HS-27A (cell line): ENCODE measurements around the gene GTPBP4.
"Not testable (repeated sequence)": the region's sequence is repeated elsewhere in the genome, so short reads cannot be mapped to it uniquely, and the experiment has no call there.

Source experiments
- DNase-seq: peaks from one replicate; pipeline ENCODE4 v3.0.0-alpha.2; 2012; ENCODE audit warnings: low read depth, missing footprints

GTPBP4 gene

DNA sequence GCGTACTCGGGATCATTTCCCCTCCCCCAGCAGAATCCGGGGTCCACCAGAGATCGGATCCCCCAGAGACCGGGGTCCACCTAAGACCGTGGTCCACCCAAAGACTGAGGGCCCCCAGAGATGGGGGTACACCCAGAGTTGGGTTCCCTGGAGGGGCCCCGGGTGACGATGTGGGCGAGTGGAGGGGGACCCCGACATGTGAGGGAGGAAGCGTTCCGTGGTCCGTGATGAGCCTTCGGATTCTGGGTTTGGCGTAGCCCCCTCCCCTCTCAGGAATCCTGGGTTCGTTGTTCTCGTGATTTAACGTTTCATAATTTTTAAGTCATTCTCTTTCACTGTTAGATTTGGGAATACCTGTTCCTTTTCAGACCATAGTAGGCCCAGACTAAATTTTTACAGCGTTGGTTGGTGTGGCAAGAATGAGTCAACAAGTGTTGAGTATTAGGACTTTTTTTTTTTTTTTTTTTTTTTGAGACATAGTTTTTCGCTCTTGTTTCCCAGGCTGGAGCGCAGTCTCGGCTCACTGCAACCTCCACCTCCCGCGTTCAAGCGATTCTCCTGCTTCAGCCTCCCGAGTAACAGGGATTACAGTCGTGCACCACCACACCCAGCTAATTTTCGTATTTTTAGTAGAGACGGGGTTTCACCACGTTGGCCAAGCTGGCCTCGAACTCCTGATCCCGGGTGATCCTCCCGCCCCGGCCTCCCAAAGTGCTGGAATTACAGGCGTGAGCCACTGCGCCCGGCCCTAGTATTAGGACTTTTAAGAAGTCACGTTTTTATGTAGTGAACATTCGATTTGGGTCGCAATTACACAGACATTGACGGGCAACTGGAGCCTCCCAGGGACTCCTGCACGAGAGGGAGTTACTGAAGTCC lies 672 bp downstream of the GTPBP4 start:
- no peak for DNase-seq

DNA sequence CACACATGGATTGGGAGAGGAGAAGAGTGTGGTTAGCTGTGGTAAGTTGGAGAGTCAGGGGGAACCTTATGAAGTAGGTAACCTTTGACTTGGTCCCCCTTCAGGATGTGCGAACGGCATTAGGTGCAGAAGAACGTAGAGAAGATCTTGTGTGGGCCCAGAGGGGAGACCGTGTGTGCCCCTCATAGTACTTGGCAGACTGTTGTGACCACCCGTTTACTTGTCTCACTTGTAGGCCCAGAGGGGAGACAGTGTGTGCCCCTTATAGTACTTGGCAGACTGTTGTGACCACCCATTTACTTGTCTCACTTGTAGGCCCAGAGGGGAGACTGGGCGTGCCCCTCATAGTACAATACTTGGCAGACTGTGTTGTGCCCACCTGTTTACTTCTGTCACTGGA lies 2.6 kb downstream of the GTPBP4 start:
- DNase-seq: no peak

DNA sequence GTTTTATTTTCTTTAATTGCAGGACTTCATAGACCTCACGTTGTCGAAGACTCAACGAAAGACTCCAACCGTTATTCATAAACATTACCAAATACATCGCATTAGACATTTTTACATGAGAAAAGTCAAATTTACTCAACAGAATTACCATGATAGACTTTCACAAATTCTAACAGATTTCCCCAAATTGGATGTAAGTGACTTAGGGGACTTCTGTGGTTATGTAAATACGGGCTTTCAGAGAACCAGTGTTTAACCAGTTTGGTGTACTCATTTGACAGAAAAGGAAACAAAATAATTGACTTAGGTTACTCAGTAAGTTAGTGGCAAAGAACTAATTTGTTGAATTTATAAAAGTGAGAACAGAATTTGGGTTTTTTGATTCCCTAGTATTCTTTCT lies 4.2 kb downstream of the GTPBP4 start:
- DNase-seq: no peak

DNA sequence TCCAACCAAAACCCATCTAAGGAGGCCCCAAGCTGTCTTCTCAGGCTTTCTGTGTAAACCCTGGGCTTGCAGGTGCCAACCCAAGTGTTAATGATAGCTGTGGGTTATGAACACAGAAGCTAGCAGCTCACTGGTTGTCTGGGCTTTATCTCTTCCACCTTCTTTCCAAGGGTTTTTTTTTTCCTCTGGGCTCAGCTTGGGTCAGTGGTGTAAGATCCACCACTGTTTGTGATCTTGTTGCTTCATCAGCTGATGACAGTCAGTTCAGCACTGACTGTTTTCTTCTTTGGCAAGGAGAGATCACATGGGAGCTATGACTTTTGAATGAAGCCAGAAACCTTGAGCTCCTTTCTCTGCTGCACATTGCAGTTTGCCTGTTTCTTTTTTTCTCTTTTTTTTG lies 4.6 kb downstream of the GTPBP4 start:
- DNase-seq: no peak

DNA sequence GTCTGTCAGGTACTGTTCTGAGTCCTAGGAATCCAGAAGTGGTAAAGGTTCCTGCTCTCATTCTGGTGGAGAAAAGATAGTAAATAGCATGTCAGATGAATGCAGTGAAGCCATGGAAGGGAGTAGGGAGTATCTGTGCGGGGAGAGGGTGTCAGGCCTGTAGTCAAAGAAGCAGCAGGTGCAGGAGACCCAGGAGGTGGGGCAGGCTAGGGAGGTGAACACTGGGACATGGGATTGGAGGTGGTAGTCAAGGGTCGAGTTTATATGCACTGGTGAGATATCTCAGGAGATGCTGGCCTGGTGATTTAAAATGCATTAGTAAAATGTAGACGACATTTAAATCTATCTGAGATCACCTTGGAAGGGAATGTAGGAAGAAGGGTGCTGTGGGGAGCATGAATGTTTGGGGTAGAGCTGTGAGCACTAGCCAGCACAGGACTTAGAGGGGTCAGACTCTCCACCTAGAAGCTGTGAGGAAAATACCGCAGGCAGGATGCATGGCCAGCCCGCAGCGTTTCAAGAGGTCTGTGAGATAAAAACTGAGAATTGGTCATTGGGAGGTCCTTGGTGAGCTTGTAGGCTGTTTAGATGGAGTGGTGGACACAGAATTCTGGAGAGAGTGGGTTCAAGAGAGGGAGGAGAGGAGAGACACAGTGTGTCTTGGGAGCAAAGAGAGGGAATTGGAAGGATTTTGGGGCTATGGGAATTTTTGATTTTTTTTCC lies 6.8 kb downstream of the GTPBP4 start:
- no peak for DNase-seq

DNA sequence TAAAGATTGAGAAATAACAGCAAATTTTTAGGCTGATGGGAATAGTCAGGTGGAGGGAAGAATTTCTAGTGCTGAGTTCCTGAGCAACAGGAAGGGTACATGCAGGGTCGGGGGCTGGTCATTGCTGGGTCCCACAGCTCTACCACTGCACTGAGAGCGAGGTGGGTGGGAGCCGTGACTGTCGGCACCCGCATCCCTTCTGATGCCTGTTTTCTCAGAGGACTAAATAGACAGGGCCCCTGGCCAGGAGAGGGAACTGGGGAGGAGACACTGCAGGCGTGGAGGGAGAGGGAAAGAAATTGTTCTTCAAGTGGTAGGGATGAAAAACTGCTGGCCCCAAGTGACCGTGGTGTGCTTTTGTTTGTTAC lies 7.3 kb downstream of the GTPBP4 start:
- DNase-seq: no peak

DNA sequence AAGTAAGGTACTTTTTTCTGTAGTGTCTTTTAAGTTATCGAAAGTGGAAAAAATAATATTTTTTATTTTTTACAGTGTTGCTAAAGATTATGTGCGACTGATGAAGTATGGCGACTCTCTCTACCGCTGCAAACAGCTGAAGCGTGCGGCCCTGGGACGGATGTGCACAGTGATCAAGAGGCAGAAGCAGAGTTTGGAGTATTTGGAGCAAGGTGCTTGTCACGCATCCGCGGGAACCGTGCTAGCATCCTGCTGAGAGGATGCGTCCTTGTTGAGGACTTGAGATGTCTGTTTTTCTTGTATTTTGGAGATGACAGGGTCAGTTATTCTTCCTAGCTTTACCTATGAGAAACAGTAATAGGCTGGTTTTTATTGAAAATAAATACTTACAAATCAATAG lies 7.8 kb downstream of the GTPBP4 start:
- no peak for DNase-seq

DNA sequence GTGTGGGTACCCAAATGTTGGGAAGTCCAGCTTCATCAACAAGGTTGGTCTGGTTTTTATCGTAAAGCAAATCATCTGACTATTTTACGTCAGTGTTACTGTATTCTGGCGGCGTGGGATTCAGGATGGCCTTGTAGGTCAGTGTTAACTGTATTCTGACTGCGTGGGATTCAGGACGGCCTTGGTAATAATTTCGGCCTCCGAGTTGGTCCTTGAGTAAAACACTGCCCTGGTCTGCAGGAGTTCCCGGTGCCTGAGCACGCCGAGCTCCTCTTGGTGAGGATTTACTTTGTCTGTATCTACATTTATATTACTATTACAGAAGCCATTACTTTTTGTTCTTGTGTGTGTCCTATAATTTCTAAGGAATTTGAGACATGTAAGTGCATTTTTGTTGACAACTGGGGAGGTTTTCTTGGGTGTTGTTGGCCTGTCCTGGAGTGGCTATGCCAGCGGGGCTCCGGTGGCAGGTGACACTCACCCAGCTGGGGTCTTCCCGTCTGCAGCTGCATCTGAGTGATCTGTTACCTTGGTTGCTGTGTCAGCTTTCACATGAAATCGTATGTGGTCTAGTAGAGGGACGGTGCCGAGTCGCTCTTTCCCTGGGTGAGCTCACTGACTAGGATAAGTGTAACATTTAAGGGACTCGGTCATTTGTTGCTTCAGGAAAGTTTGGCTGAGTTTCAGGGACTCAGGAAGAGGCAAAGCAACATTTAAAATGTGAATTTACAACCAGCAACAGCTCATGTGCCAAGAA lies 9.2 kb downstream of the GTPBP4 start:
- DNase-seq: no peak

DNA sequence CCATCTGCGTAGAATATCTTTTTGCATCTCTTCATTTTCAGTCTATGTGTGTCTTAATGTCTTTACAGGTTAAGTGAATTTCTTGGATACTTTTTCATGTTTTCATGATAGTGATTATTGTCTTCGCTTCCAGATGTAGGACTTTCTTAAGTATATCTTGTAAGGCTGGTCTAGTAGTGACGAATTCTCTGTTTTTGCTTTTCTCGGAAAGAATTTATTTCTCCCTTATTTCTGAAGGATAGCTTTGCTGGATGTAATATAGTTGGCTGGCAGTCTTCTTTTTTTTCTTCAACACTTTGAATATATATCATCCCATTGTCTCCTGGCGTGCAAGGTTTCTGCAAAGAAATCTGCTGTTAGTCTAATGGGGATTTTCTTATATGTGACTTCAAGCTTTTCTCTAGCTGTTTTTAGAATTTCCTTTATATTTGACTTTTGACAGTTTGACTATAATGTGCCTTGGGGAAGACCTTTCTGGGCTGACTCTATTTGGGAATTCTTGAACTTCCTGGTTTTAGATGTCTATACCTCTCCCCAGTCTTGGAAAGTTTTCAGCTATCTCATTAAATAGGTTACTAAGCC lies 14.3 kb downstream of the GTPBP4 start:
- DNase-seq: no peak

DNA sequence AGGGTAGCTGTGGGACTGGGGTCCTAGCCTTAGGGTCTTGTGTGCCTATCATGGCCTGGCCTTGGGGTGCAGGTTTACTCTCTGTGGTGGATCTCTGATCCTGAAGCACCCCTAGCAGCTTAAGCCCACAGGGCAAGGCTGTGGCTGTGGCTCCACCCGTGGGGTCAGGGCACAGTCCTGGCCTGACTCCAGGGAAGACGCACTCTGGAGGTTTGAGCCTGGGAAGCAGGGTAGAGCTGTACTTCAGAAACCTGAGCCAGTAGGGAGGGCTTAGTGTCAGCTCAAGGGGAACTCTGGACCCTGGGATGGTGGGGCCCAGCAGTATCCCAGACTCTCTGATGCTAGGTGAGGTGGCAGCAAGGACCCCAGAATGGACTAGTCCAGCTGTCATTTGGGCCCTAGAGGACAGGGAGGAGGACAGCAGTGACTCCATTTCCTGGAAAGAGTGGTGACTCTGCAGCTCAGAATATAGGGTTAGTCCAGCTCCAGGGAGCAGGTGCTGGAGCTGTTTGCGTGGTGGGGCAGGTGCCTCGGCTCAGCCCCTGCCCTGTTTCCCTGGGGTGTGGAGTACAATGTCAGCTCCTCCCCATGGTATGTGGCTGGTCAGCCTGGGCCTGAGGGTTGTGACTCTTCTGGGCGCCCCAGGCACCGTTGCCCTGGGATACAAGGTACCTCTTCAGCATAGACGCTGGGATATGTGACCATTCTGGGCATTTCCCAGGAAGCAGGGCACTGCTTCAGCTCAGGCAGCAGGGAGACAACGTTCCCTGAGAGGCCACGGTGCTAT lies 15.8 kb downstream of the GTPBP4 start:
- no peak for DNase-seq

DNA sequence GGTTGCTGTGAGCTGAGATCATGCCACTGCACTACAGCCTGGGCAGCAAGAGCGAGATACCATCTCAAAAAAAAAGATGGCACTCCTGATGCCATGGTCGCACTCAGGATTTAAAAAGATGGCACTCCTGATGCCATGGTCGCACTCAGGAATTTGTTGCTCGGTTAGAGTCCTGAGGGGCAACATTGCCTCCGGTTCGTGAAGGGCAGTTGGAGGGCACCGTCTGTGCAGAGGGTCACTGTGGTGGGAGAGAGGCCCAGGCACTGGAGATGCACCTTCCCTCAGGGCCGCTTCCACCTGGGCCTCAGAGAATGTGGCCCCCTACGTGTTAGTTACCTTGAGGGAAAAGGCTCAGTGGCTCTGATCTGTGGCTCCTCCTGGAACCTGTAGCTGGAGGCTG lies 18.3 kb downstream of the GTPBP4 start:
- no peak for DNase-seq

DNA sequence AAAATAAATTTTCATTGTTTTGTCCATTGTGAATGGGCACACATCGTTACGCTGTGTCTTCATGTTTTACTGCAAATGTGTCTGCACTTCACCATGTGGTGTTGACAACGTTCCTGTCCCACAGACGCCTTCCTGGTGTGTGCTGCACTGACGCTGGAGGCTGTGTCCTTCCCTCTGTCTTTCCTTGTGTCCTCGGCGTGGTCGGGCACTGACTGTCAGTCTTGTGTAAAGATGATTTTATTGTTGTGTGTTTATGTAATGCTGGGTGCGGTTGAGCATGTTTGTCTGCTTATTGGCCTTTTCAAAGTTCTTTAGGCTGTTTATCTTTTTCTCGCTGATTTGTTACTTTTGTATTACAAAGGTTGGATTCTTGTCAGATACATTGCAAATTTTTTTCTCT lies 19.3 kb downstream of the GTPBP4 start:
- no peak for DNase-seq

DNA sequence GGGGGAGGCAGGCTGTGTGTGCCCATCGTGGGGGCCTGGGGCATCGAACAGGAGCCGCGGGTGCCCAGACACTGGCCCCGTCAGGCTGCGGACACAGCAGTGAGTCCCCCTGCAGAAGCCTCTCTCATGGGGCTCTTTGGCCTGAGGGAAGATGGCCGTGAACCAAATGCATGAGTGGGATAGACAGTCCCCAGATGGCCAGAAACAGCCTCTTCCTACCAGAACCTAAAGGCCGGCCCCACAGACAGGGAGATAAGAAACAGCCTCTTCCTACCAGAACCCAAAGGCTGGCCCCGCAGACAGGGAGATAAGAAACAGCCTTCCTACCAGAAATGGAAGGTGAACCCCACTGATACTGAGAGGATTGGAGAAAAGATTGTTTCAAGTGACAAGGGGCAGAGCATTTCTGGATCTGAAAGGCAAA lies 20.8 kb downstream of the GTPBP4 start:
- no peak for DNase-seq

DNA sequence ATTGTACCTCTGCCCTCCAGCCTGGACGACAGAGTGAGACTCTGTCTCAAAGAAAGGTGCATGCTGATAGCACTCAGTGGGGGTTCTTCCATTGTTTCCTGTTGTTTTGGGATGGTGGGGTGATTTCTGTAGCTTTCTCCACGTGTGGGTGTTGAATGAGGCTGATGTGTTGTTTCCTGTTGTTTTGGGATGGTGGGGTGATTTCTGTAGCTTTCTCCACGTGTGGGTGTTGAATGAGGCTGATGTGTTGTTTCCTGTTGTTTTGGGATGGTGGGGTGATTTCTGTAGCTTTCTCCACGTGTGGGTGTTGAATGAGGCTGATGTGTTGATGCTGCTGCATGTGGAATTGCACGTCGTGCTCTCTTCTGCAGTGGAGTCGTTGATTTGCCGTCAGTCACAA lies 21.7 kb downstream of the GTPBP4 start:
- not testable (repeated sequence) for DNase-seq

DNA sequence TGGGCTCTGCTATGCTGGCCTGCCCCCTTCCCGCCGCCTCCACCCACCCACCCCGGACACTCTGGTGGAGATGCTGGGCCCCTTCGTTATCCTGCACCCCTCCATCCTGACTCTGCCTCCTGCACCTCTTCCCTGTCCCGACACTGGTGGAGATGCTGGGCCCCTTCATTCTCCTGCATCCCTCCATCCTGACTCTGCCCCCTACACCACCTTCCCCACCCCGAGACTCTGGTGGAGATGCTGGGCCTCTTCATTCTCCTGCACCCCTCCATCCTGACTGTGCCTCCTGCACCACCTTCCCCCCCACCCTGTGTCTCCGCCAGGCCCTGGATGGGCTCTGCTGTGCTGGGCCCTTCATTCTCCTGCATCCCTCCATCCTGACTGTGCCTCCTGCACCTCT lies 22.5 kb downstream of the GTPBP4 start:
- no peak for DNase-seq

DNA sequence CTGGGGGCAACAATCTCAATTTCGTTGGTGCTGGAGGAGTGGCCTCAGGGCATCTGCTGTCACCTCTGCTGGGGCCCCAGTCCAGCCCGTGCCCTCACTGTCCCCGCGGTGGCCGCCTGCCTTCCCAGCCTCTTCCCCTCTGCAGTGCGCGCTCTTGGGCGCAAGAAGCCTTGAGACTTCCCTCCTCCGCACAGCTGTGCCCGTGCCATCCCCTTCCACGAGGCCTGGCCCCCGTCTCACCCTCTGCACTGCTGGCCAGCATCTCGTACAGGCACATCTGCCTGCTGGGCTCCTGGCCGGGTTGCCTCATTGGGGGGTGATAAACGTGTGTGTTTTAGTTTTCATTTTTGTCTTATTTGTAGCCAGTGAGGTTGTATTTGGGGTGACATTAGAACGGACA lies 23.5 kb downstream of the GTPBP4 start:
- no peak for DNase-seq

DNA sequence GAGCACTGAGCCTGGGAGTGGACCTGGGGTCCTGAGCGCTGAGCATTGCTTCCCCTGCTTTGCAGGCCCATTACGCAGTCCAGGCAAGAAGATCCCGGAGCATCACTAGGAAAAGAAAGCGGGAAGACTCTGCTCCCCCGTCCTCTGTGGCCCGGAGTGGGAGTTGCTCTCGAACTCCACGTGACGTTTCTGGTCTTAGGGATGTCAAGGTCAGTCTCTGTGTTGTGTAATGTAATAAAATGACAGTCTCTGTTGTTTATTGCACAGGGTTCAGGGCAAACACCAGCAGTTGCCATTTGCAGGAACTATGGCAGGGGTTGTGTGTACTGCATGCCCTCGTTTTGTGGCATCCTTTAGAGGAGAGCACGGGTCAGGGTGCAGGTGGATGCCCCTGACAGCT lies 27.5 kb downstream of the GTPBP4 start:
- DNase-seq: no peak

DNA sequence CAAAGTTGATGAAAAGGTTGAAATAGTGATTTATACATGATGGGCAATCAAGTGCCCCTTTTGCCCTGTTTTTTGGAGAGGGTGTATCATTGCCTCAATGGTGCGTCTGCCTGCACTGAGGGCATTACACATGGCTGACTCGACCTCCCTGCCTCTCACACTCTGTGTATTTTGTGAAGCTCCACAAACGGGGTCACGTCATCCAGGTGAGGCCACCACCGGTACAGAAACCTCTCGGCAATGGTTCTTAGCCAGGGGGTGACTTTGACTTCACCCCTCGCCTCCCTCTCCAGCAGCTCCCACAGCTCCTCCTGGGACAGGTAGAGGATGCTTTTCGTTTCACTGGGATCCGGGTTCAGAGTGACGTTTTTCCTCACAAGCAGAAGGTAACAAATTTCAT lies 31.1 kb downstream of the GTPBP4 start:
- no peak for DNase-seq

DNA sequence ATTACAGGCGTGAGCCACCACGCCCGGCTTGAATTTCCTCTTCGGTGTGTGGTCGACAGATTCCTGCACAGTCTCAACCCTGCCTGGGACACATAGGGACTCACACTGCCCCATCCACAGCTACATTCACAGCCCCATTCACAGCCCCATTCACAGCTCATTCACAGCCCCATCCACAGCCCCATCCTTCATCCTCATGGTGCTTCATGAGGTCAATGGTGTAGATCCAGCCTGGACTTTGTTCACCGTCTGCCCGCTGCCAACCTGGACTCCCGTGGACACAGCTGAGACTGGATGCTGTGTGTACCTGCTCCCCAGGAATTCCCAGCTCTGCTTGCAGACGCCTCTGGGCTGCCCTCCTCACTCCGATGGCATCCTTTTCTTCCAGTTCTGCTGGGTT lies 32.2 kb downstream of the GTPBP4 start:
- no peak for DNase-seq

DNA sequence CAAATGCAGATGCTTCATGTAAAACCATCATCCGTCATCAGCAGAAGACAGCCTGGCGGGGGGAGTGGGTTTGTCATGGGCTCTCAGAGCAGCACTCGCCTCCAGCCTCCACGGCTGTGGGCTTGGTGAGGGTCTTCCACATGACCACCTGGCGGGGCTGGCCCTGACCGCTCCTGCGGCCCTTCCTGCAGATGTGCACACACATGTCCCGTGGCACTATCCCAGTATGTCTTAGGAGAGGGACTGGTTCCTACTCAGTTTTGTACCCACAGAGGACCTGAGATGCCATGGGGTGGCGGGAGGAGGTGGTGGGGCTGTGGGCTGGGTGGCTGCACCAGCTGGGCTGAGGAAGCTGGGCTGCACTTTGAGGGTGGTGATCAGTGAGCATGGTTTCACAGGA lies 32.7 kb downstream of the GTPBP4 start:
- no peak for DNase-seq

DNA sequence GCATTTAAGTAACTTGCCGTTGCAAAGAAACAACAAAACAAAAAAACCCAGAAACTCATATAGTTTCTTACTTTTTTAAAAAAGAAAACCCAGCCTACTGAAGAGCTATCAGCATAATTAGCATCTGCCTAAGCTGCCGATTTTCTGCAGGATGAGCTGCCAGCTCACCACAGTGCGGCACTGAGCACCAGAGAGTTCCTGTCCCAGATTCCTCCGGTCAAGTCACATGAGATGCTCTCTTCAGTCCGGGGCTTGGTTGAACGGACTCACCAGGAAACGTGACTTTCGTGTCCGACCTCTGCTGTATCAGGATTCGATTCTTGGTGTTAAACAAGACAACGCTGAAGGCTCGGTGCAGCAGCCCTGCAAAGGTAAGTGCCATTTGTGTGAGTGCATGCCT lies 34.2 kb downstream of the GTPBP4 start:
- DNase-seq: no peak

DNA sequence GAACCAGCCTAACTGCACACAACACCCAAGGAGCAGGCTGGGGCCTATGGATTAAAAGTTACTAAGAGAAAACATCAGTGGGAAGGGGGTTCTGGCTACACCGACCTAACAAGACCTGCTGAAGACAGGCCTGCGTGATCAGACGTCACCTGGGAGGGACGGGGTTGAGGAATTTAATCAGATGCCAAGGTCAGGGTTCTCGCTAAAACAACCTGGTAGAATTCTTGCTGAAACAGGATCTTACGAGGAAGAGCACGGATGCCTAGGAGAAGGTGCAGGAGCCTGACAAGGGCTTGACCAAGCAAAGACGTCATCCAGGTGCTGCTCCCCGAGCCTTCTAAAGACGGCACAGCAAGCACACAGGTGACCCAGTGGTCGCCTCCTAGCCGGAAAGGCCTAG lies 35.9 kb downstream of the GTPBP4 start:
- DNase-seq: no peak
